HS-5 (cell line): ENCODE data around the gene SREK1.
"Not testable (repeated sequence)": the region's sequence is repeated elsewhere in the genome, so short reads cannot be mapped to it uniquely, and the experiment has no call there.

Source experiments
- DNase-seq: peaks from one replicate; pipeline ENCODE4 v3.0.0-alpha.2; 2012; ENCODE audit warnings: low read depth

The SREK1 gene

GRCh38 chr5:66222455-66222854, 78.4 kb downstream of the SREK1 start:
- DNase-seq: no peak

DNA sequence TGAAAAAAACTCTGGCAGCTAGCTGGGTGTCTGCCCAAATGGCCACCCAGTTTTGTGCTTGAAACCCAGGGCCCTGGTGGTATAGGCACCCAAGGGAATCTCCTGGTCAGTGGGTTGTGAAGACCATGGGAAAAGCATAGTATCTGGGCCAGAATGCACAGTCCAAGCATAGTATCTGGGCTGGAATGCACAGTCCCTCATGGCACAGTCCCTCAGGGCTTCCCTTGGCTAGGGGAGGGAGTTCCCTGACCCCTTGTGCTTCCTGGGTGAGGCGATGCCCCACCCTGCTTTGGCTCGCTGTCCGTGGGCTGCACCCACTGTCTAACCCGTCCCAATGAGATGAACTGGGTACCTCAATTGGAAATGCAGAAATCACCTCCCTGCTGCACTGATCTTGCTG, 78.8 kb downstream of the SREK1 start:
- not testable (repeated sequence) for DNase-seq

GRCh38 chr5:66223637-66224036, 79.5 kb downstream of the SREK1 start:
- no peak for DNase-seq

DNA sequence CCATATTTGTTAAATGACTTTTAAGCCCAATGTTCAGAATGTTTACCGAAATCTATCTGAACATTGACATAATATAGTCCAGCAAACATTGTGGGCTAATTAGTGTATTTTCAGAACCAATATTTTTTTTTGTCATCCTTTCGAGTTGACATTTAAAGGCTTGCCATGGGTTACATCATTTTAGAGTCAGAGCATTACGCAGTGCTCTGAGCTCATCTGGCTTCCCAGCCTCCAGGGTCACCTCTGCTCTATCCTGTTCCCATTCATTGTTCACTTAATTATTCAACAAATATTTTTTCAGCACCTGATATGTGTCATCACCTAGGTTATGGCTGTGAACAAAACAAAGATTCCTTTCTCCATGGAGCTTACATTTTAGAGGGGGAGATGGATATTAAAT, 80.2 kb downstream of the SREK1 start:
- DNase-seq: no peak

DNA sequence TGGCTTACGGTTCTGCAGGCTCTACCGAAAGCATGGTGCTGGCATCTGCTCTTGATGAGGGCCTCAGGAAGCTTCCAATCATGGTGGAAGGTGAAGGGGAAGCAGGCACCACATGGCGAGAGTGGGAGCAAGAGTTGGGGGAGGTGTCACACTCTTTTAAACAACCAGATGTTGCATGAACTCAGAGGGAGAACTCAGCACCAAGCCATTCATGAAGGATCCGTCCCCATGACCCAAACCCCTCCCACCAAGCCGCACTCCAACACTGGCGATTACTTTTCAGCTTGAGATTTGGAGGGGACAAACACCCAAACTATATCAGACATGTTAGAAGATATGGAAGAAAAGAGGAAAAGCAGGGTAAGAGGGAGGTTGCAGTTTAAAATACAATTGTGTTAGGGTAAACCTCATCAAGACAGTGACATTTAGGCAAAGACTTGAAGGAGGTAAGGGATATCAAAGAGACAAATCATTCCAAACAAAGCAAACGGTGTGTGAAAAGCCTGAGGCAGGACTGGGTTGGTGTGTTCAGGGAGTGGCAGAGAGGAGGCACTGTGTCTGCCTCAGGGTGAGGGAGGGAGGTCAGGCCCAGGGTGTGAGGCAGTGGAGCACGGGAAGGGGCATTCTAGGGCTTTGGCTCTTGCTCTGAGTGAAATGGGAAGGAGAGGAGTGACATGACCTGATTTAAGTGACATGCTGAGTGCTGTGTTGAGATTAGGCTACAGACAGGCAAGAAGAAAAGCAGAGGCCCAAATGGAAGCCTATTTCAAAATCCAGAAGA, 80.9 kb downstream of the SREK1 start:
- no peak for DNase-seq

DNA sequence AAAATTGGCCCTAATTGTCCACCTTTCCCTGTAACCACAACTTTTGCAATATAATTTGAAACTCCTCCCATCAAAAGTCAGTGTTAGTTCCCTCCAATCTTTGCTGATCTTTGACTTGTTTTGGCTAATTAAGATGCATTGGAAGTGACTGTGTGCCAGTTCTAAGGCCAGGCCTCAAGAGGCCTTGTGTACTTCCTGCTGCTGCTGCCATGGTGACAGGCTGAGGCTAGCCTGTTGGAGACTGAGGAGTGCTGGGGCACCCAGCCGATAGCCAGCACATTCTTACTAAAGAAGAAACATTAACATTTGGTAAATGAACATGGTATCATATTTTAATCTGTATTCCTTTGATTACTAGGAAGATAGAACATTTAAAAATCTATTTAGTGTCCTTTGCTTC, 86.5 kb downstream of the SREK1 start:
- DNase-seq: no peak

DNA sequence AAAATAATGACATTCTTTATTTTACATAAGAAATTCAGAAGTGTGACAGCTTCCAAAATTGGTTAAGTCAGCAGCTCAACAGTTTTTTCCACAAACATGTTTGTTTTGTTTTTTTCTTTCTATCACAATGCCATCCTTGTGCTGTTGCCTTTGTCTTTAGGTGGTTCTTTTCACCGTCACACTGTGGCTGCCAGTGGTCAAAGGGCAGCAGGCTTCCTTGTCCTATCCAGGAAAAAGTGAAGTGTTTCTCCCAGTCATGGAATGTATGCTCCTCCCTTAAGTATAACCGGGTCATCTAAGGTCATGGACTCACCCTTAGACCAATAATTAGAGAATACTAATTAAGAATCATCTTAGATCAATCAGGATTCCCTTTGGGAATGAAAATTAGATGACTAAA, 87.4 kb downstream of the SREK1 start:
- no peak for DNase-seq

- DNase-seq: no peak
Observed at GRCh38 chr5:66232275-66232674, 88.2 kb downstream of the SREK1 start.

GRCh38 chr5:66232706-66233445, 88.8 kb downstream of the SREK1 start:
- DNase-seq: no peak
